Neuronal stem cell (in vitro differentiated cells): ENCODE data around the gene FABP2.
"Not testable (repeated sequence)": the region's sequence is repeated elsewhere in the genome, so short reads cannot be mapped to it uniquely, and the experiment has no call there.

ENCODE experiments used
- DNase-seq: peaks from one replicate; pipeline ENCODE4 v3.0.0-alpha.2; 2013; ENCODE audit warnings: low spot score
- H2AFZ ChIP-seq: one replicate; pipeline ENCODE4 v1.6.1; 2013; ENCODE audit warnings: mild to moderate bottlenecking, low read length, inconsistent platforms
- H2AK5ac ChIP-seq: 2 replicates; pipeline ENCODE4 v1.6.1; 2013; ENCODE audit warnings: low read depth, mild to moderate bottlenecking, inconsistent platforms, low read length, moderate library complexity, mixed read lengths
- H2BK120ac ChIP-seq: 2 replicates; pipeline ENCODE4 v1.6.1; 2013; ENCODE audit warnings: low read depth, mild to moderate bottlenecking, inconsistent platforms, low read length, moderate library complexity, mixed read lengths
- H2BK12ac ChIP-seq: one replicate; pipeline ENCODE4 v1.6.1; 2013; ENCODE audit warnings: low read length, inconsistent platforms
- H2BK15ac ChIP-seq: 2 replicates; pipeline ENCODE4 v1.6.1; 2013; ENCODE audit warnings: mild to moderate bottlenecking, low read length, inconsistent platforms, mixed read lengths
- H2BK5ac ChIP-seq: one replicate; pipeline ENCODE4 v1.6.1; 2013; ENCODE audit warnings: inconsistent platforms, mild to moderate bottlenecking, low read length, moderate library complexity
- H3K14ac ChIP-seq: one replicate; pipeline ENCODE4 v1.6.1; 2013; ENCODE audit warnings: low read length, inconsistent platforms
- H3K18ac ChIP-seq: 2 replicates; pipeline ENCODE4 v1.6.1; 2013; ENCODE audit warnings: low read length, inconsistent platforms
- H3K23ac ChIP-seq: 2 replicates; pipeline ENCODE4 v1.6.1; 2013; ENCODE audit warnings: low read depth, mild to moderate bottlenecking, mixed read lengths, low read length, inconsistent platforms; ENCODE audit not compliant: poor library complexity
- H3K27ac ChIP-seq: replicated peaks from 3 replicates; pipeline ENCODE4 v1.5.1; 2013; ENCODE audit warnings: low read length, inconsistent platforms
- H3K27me3 ChIP-seq, 3 experiments: 2 replicates each; pipeline ENCODE4 v1.6.1; 2013; ENCODE audit warnings: low read length in 3 of 3, mild to moderate bottlenecking in 2 of 3, inconsistent platforms in 1 of 3, low read depth in 1 of 3, mixed read lengths in 1 of 3, moderate library complexity in 1 of 3; ENCODE audit not compliant: control insufficient read depth in 3 of 3, insufficient read depth in 3 of 3
- H3K36me3 ChIP-seq, 2 donors: replicated peaks in 1 of 2; 2 replicates each; pipeline ENCODE4 v1.6.1; 2013; ENCODE audit warnings: low read length in 2 of 2; ENCODE audit not compliant: control insufficient read depth in 2 of 2, insufficient read depth in 2 of 2
- H3K4ac ChIP-seq: 2 replicates; pipeline ENCODE4 v1.6.1; 2013; ENCODE audit warnings: inconsistent platforms, mild to moderate bottlenecking, low read length, moderate library complexity
- H3K4me1 ChIP-seq, 2 donors: 1 replicate in 1 of 2; 2 replicates in 1 of 2; pipeline ENCODE4 v1.6.1; 2013; ENCODE audit warnings: low read length in 2 of 2, low read depth in 1 of 2; ENCODE audit not compliant: control insufficient read depth in 2 of 2, insufficient read depth in 1 of 2
- H3K4me2 ChIP-seq: one replicate; pipeline ENCODE4 v1.6.1; 2013; ENCODE audit warnings: mild to moderate bottlenecking, low read length, inconsistent platforms; ENCODE audit not compliant: insufficient read depth, poor library complexity, severe bottlenecking
- H3K4me3 ChIP-seq, 2 donors: 2 replicates each; pipeline ENCODE4 v1.5.1; 2013; ENCODE audit warnings: low read length in 2 of 2, mild to moderate bottlenecking in 2 of 2, inconsistent platforms in 1 of 2, moderate library complexity in 1 of 2
- H3K79me1 ChIP-seq: one replicate; pipeline ENCODE4 v1.6.1; 2013; ENCODE audit warnings: low read depth, mild to moderate bottlenecking, inconsistent platforms, low read length, moderate library complexity
- H3K9ac ChIP-seq: one replicate; pipeline ENCODE4 v1.6.1; 2013; ENCODE audit warnings: mild to moderate bottlenecking, low read depth, low read length, inconsistent platforms; ENCODE audit not compliant: poor library complexity
- H3K9me3 ChIP-seq, 2 donors: replicated peaks in 1 of 2; 2 replicates each; pipeline versions ENCODE3 to v1.6.1; 2013; ENCODE audit warnings: low read length in 2 of 2, mild to moderate bottlenecking in 2 of 2, inconsistent platforms in 1 of 2, low read depth in 1 of 2, mixed read lengths in 1 of 2, moderate library complexity in 1 of 2; ENCODE audit not compliant: control insufficient read depth in 2 of 2, insufficient read depth in 1 of 2
- H4K8ac ChIP-seq: one replicate; pipeline ENCODE4 v1.6.1; 2013; ENCODE audit warnings: low read depth, mild to moderate bottlenecking, inconsistent platforms, low read length, moderate library complexity
- H4K91ac ChIP-seq: one replicate; pipeline ENCODE4 v1.6.1; 2013; ENCODE audit warnings: low read length, low read depth, mild to moderate bottlenecking, inconsistent platforms; ENCODE audit not compliant: poor library complexity
- WGBS, 2 donors: extraction: QIAGEN DNeasy Blood & Tissue Kit; methylation state at CpG; one replicate each; pipeline ENCODE4 v1.1.7; 2013; ENCODE audit warnings: missing lambda C conversion rate in 2 of 2, mixed read lengths in 1 of 2; ENCODE audit not compliant: insufficient read length in 2 of 2, insufficient replicate concordance in 1 of 2; ENCODE audit errors: extremely low coverage in 2 of 2; 5-methylcytosine and 5-hydroxymethylcytosine counted together

The FABP2 gene

DNA sequence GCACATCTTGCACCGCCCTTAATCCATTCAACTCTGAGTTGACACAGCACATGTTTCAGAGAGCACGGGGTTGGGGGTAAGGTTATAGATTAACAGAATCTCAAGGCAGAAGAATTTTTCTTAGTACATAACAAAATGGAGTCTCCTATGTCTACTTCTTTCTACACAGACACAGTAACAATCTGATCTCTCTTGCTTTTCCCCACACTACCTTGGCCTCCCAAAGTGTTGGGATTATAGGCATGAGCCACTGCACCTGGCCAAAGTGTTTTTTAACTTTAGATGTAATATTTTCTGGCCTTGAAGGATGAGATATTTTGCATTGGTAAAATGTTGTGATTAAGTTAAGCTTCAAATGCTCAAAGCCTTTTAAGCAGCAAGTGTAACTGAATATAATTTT, 21.4 kb upstream of the FABP2 start:
- not testable (repeated sequence) for H2AK5ac ChIP-seq, H2BK5ac ChIP-seq, H3K18ac ChIP-seq, DNase-seq, H3K27me3 ChIP-seq, H3K9ac ChIP-seq, H4K8ac ChIP-seq, H3K4ac ChIP-seq, H2BK15ac ChIP-seq, H2BK120ac ChIP-seq, H3K36me3 ChIP-seq, H2AFZ ChIP-seq, H4K91ac ChIP-seq, H3K9me3 ChIP-seq, H3K79me1 ChIP-seq, H3K27ac ChIP-seq, H3K4me1 ChIP-seq, H3K23ac ChIP-seq, H3K4me2 ChIP-seq, H3K4me3 ChIP-seq, H3K14ac ChIP-seq, H2BK12ac ChIP-seq
- no CpG with 5 or more reads among the region's 2 CpGs for WGBS, 2 donors

DNA sequence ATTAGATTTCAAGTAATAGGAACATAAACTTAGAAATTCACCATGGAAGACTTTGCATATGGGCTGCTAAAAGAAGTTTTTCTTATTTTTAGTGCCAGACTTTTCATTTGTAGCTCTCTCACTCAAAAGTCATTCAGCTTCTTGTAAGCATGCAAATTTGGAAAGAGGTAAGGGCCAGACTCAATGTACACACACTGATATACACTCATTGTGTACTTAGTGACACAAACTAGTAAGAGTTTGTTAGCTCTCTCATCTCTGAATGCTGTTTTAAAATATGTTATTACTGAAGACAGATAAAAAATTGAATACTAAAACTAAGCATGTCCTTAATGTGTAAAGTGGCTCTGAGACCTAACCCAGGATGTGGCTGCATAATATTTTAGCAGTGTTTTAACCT, 18.0 kb upstream of the FABP2 start:
- not testable (repeated sequence) for H2AFZ ChIP-seq, H2BK5ac ChIP-seq, H3K36me3 ChIP-seq, DNase-seq, H3K27ac ChIP-seq, H3K4ac ChIP-seq, H2BK12ac ChIP-seq, H2BK120ac ChIP-seq, H3K4me2 ChIP-seq, H3K9me3 ChIP-seq, H3K27me3 ChIP-seq, H3K14ac ChIP-seq, H4K8ac ChIP-seq, H3K4me3 ChIP-seq, H2AK5ac ChIP-seq, H3K9ac ChIP-seq, H2BK15ac ChIP-seq, H3K18ac ChIP-seq, H3K23ac ChIP-seq, H3K4me1 ChIP-seq, H3K79me1 ChIP-seq, H4K91ac ChIP-seq

DNA sequence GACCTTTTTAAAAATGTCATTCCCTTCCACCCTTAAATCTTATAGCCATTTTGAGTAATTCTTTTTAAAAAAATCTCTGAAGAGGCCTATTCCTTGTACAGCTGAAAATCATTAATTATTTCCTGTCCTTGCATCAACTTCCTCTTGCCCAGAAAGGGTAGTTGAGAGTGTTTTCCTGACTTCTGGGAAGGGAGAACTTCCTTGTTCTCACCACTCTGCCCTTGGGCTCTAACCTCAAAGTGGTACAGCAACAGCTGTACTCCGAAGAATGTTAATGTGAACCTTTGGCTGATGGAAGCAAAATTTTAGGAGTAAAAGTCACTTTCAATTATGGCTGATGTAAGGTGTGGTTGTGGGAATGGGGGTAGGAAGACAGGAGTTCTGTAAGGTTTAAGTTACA, 15.1 kb upstream of the FABP2 start:
- no peak overlapping the region for H2BK5ac ChIP-seq
- H4K91ac ChIP-seq = no peak overlapping the region
- no peak overlapping the region for H4K8ac ChIP-seq
- no peak overlapping the region for H3K4me2 ChIP-seq
- no peak overlapping the region for H3K4ac ChIP-seq
- no peaks in the 10 kb centered on the region for H3K4me1 ChIP-seq
- no peak overlapping the region for H3K27ac ChIP-seq
- H3K27me3 ChIP-seq = no peaks in the 10 kb centered on the region
- H2BK12ac ChIP-seq = no peak overlapping the region
- no peak overlapping the region for H2BK120ac ChIP-seq
- H3K18ac ChIP-seq = no peak overlapping the region
- WGBS, 2 donors = no CpG with 5 or more reads among the region's 1 CpG
- H3K4me3 ChIP-seq = no peak overlapping the region
- no peak overlapping the region for H2AFZ ChIP-seq
- no peak for DNase-seq
- no peak overlapping the region for H2AK5ac ChIP-seq
- no peak overlapping the region for H3K14ac ChIP-seq
- H3K9ac ChIP-seq = no peak overlapping the region
- no peak overlapping the region for H2BK15ac ChIP-seq
- H3K23ac ChIP-seq = no peak overlapping the region
- no peaks in the 10 kb centered on the region for H3K36me3 ChIP-seq
- no peaks in the 10 kb centered on the region for H3K79me1 ChIP-seq
- no peaks in the 10 kb centered on the region for H3K9me3 ChIP-seq

GRCh38 chr4:119336332-119336979, 14.5 kb upstream of the FABP2 start:
- H3K23ac ChIP-seq, H4K91ac ChIP-seq, H3K18ac ChIP-seq, H3K4me1 ChIP-seq, H2BK15ac ChIP-seq, H3K27ac ChIP-seq, H3K14ac ChIP-seq, H3K4ac ChIP-seq, H3K4me3 ChIP-seq, H2BK5ac ChIP-seq, H2AFZ ChIP-seq, H2AK5ac ChIP-seq, H3K79me1 ChIP-seq, H3K4me2 ChIP-seq, H3K9me3 ChIP-seq, H3K36me3 ChIP-seq, H3K9ac ChIP-seq, H2BK12ac ChIP-seq, H3K27me3 ChIP-seq, H2BK120ac ChIP-seq, H4K8ac ChIP-seq, DNase-seq: not testable (repeated sequence)
- no CpG with 5 or more reads among the region's 4 CpGs for WGBS, 2 donors
